T-helper 1 cell treated with Interleukin-12 subunit alpha and Interleukin-12 subunit beta and Interleukin-4 antibody, amounts not matched to agents 30 ng/mL and 1 ng/mL, for 36 hours (primary cell): ENCODE results near the gene GPAT3. TPM values are rescaled to one million over a fixed set of nuclear protein-coding genes. Genes with fewer than 3 reads are reported as not detected.
"Not testable (repeated sequence)": the region's sequence is repeated elsewhere in the genome, so short reads cannot be mapped to it uniquely, and the experiment has no call there.

ENCODE experiments used
- intact Hi-C: fragments of 100-400 bp; cut with micrococcal nuclease; formaldehyde crosslinking; loops from one replicate; pipeline ENCODE4 v1.15.1; 2024
- total RNA-seq: library from RNA; stranded (reverse); gene quantifications from 2 replicates; pipeline ENCODE4 v1.2.3, GENCODE V29; 2022

Gene GPAT3
- total RNA-seq, result 6.7 and 8.8 TPM in 2 replicates

DNA sequence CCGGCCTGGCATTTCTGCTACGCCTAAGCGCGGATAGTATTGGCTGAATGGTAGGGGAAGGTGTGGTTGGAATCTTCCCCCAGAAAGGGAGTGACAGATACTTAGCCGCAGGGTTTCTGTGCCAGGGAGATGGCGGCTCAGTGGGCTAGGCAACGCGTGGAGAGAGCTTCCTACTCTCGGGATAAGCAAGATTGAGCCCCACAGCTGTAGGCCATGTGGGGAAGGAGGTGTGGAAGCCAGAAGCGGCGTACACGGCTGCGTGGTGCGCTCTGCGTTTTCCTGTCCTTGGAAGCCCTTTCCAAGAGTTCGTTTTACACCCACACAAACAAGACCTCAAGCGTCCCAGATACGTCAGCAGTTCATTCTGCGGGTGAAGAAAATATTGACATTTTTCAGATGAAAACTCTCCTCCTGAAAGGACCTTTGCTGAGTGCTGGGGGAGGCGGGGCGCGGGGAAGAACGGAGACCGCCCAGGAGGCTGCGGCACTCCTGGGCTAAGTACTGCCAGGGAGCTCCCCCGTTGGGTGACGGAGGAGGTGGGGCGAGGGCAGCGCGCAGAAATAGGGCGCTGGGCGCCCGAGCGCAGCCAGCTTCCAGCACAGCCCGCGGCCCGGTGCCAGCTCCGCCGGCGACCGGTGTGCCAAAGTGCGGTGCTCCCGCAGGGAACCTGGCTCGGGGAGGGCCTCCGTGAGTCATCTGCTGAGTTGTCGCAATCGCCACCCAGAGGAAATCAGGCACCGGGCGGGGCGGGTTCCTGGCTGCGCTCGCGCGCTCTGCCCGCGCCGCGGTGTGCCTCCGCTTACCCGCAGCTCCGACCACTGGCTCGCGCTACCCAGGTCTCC, at the start of gene GPAT3:
Gene GPAT3 (plus strand): TSS at position 589 of the 842 bp plus-strand sequence. CDS start 515 bp downstream, outside the sequence.
- intact Hi-C loops, result loop anchor here (1.0 kb wide), 5 partner anchors 13 to 644 kb away; partner anchors contain the start of genes ABRAXAS1, HELQ and SEC31A

DNA sequence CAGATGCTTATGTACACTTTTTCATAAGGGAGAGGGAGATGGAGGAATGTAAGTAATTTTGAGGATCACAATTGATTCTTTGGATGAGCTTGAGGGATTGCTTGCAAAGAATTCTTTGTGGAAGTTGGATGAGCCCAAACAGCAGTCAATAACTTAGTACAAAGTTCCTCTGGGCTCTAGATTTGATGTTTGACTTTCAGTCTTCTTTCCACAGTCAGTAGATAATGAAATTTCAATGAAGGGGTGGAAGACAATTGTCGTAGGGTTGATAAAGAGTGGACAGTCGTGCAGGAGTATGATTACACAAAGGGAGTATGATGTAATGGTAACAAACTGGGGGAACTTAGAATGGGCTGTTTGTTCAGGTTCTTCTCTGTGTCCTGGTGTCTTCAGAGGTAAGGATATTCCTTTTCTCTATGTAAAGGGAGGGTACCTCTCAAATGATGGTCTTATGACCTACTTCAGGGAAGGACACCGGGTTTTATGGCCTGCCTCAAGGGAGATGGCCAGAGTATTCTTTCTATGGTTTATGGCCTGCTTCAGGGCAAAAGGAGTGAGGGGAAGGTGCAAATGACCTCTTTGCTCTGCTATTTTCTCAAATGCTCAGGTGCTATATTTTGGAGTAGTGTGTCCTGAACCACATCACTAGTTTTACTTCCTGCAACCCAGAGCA, 49.3 kb upstream of the GPAT3 start:
- intact Hi-C loops, result loop anchor here (10.0 kb wide), 1 partner anchor 372 kb away; the partner anchor contains the start of gene PLAC8

DNA sequence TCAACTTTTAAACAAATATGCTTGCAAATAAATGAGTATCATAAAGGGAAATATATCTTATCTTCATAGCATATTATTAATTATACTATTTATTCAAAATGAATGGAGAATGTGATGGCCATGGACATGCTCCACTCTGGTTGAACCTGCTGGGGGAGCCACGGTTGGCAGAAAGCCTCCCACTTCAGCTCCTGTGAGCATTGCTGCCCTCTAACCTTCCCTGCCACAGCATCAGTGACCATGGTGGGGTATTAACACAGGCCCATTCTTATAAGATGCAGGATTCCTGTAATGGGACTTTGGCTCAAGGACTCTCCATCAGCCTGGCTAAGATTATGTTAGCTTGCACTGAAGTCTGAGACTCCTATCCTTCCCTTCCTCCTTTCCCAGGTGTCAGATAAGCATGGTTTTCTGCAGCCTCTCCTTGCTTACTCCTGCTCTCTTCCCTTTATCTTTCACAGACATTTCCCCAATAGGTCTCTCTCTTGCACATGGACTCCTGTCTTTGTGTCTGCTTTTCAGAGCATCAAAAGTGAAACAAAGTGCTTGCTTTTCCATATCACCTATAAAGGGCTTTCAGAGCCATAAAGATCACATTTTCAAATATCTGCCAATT, 46.1 kb upstream of the GPAT3 start:
- intact Hi-C loops, result loop anchor here (10.0 kb wide), 1 partner anchor 375 kb away; the partner anchor contains the start of gene PLAC8

DNA sequence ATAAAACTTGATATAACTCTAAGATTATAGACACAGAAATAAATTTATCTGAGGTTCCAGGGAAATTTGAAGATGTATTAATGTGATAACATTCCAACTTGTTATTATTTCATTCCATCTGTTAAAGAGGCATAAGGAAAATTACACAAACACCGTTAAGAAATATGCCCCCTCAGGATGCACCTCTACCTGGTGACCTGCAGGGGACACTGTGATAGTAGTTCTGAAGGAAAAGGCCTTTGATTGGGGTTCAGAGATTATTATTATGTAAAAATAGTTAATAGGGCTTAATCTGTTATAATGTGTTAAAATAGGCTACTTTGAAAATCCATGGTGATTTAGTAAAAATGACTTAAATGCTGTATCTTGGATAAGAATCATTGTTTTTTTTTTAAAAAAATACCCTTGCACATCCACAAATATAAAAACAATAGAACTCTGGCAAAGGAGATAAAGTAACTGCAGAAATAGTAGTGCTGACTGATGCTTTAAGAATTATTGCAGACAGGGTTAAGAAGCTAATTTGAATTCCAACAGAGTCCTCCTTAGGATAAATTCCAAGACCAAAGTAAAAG, 44.9 kb upstream of the GPAT3 start:
- intact Hi-C loops, result loop anchor here (1.0 kb wide), 1 partner anchor 149 kb away; no protein-coding TSS in a partner anchor

DNA sequence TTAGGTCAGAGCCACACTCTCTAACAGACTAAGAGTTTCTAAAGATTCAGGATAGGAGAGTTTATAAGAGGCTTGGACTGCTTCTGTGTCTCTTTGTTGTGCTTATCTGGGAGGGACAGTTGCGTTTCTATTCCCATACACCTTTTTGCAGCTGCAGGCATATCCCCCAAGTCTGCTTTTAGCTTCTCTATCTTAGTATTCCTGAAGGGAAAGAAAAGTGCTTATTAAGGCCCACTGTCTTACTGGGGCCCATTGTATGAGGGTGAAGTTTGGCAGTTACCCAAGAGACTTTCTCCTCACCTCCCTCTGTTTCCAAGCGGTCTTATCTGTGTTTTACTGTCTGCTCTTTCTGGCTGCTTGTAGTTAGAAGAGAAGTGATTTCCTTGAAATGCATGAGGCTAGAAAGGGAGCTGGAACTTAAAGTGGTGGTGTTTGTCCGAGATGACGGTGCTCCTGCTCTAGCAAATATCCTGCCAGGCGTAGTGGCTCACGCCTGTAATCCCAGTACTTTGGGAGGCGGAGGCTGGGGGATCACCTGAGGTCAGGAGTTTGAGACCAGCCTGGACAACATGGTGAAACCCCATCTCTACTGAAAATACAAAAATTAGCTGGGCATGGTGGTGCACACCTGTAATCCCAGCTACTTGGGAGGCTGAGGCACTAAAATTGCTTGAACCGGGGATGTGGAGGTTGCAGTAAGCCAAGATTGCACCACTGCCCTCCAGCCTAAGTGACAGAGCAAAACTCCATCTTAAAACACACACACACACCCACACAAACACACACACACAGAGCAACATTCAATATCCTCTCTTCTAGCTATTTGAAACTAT, 39.6 kb upstream of the GPAT3 start:
- intact Hi-C loops, result not testable (repeated sequence)

DNA sequence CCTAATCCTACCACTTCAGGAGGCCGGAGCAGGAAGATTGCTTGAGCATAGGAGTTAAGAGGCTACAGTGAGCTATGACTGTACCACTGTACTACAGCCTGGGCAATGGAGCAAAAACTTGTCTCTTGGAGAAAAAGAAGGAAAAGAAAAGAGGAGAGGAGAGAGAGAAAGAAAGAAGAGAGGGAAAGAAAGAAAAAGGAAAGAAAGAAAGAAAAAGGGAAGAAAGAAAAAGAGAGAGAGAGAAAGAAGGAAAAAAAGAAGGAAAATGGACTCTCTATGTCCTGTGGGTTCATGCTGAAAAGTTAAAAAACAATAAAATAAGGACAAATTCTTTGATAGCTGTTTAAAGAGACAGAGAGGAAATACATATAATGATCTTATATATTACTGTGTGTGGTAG, 37.7 kb upstream of the GPAT3 start:
- intact Hi-C loops, result no loop called here

DNA sequence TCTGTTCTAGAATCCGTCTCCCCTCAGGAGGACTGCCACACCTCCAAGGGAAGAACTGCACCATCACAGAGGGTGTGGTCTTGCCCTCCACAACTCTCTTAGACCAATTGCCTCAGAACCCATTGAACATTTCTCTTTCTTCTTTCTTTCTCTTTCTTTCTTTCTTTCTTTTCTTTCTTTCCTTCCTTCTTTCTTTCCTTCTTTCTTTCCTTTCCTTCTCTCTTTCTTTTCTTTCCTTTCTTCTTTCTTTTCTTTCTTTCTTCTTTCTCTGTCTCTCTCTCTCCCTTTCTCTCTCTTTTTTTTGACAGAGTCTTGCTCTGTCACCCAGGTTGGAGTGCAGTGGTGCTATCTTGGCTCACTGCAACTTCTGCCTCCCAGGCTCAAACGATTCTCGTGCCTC, 34.2 kb upstream of the GPAT3 start:
- intact Hi-C loops, result not testable (repeated sequence)

DNA sequence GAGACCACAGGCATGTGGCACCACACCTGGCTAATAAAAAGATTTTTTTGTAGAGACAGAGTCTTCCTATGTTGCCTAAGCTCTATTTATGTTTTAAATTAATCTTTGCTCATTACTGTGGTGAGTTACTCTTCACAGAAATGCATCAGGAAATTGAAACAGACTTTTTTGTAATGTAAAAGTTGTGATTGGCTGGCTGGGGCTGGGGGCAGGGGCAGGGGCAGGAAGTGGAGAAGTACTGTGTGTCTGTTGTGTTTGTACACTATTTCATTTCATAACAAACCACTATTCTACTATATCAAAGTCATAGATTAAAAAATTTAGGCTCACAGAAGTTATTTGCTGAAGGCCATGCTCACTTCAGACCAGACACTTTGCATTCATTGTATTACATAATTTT, 31.9 kb upstream of the GPAT3 start:
- intact Hi-C loops, result no loop called here

DNA sequence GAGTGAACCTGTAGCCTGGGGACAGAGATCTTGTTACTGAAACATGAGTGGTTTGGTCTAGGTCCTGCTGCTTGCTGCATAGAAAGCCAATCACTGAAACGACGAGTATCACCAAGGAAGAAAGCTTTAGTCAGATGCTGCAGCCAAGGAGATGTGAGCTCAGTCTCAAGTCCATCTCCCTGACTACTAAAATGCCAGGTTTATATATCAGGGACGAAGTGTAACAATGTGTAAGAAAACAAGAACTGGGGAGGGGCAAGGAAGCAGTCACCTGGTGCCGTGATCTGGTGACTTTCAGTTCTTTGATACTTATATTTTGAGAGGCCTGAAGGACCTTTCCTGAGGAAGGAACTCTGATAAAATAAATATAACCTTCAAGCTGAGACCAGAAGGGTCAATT, 31.4 kb upstream of the GPAT3 start:
- intact Hi-C loops, result no loop called here

DNA sequence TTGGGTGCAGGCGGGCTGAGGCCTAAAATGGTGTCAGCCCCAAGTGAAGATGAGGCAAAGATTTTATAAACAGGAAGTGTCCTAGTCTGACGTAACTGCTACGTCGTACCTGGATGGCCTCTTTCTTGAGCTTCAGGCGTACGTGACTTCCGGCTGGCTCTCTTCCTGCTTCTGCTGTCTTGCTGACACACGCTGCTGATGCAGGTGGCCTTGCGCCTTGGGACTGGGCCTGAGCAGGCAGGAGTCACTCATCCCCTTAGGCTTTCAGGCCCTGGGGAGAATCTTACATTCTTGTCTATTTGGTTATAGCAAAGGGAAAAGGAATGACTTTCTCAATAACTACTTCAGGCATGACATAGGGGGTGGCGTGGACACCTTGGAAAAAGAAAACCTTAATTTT, 30.9 kb upstream of the GPAT3 start:
- intact Hi-C loops, result loop anchor here (5.0 kb wide), 1 partner anchor 752 kb away; no protein-coding TSS in a partner anchor

DNA sequence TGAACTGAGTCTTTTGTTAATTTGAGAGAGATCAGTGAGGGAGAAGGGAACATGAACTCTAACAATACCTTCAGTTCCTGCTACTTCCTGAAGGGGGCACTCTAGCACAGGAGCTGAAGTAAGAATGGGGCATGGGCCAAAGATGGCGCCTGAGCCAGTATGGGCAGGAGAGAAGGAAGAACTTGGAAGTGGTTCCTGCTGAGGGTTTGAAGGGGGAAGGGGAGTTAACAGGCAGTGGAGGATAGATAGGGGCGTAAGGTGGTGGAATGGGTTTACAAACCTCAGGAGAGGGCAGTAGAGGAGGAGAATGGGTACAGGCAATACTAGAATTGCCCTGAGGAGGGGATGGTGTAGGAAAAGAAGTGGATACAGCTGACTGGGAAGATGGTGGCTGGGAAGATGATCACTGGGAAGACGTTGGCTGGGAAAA, 26.7 kb upstream of the GPAT3 start:
- intact Hi-C loops, result loop anchor here (1.0 to 5.0 kb wide), 7 partner anchors 27 to 1020 kb away; partner anchors contain the start of gene GPAT3

DNA sequence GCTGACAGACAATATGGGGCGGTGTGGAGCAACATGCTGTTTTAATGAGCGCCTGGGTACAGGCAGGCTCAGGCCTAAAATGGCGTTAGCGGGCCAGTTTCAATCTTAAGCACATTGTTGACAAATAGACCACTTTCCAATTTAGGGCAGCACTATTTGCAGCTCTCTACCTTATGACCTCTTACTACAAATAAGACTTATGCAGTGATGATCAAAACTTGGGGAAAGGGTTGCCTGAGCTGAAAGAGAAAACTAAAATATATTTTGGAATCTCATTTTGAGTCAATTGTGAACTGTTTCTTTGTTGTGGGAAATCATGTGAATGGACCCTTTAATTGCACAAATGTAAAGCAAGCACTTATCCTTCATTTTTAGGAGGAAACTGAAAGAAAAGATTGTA, 25.5 kb upstream of the GPAT3 start:
- intact Hi-C loops, result no loop called here

DNA sequence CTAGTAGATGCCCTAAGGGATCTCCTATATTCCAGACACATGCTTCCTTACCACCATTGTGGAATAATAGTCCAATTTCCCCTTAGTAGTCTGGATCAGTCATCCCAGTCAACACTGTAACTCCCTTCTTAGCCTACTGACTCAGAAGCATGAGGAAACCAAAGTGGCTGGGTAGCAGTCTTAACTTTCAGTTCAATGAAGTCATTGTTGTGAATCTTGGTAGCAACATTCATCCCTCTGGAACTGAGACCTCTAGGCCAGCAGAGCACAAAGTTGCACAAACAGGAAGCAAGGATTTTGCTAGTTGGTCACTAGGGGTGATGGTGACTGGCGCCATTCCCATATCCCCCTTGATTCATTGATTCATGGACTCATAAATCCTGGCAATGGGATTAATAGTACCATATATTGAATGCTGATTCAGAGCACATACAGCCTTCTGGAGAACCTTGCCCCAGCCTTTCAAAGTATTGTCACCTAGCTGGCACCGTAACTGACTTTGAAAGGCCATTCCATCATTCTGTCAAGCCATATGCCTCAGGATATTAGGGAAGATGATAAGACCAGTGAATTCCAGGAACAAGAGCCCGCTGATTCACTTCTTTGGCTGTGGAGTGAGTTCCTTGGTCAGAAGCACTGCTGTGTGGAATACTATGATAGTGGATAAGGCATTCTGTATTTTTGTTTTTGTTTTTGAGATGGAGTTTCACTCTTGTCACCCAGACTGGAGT, 19.7 kb upstream of the GPAT3 start:
- intact Hi-C loops, result no loop called here

DNA sequence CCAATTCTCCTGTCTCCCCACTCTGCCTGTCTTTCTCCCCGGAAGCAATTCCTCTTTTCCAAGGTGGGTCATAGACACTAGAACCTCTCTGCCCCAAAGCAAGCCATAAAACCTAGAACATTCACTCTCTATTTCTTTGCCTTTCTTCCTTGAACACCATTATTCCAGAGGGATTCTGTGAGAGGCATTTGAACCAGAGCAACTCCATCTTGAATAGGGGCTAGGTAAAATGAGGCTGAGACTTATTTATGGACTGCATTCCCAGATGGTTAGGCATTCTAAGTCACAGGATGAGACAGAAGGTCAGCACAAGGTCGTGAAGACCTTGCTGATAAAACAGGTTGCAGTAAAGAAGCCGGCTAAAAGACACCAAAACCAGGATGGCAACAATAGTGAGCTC, 13.7 kb upstream of the GPAT3 start:
- intact Hi-C loops, result no loop called here

DNA sequence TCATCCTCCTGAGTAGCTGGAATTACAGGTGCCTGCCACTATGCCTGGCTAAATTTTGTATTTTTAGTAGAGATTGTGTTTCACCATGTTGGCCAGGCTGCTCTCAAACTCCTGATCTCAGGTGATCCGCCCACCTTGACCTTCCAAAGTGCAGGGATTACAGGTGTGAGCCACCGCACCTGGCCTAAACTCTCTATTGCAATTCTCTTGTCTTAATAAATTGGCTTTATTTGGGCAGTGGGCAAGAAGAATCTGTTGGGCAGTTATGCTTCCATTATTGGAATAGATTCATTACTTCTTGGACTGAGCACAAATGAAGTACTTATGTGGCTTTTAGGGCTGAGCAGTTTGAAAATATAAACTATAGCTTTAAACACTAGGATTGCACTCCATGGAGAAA, 8.2 kb upstream of the GPAT3 start:
- intact Hi-C loops, result no loop called here

DNA sequence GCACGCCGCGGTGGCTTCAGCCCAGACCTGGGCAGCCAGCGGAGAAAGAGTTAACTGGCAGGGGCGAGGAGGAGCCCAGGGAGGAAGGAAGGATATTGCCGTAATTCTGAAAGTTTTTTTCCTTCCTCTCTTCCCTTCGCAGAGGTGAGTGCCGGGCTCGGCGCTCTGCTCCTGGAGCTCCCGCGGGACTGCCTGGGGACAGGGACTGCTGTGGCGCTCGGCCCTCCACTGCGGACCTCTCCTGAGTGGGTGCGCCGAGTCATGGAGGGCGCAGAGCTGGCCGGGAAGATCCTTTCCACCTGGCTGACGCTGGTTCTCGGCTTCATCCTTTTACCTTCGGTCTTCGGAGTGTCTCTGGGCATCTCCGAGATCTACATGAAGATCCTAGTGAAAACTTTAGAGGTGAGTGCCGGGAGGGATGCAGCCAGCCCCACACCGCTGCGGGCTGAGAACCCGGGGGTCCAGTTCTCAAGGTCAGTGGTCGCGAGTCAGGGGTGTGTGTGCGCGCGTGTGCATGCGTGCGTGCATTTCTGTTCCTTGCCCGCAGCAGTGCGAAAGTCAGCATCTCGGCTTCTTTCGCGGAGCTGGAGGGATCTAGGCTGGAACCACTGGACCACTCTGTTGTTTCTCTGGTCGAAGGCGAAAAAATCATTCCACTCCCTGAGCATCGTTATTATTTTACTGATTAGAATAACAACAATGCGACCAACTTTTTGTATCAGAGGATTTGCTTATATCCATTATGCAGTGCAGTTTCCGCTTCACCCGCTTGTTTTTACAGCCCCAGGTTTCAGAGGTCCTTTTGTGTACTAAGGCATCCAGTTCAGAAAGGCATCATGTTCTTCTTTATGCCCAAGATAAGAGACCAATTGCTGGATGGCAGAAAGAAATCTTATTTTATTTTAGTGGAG, 709 bp downstream of the GPAT3 start:
- intact Hi-C loops, result loop anchor here (1.0 kb wide), 2 partner anchors 12 to 27 kb away; no protein-coding TSS in a partner anchor

DNA sequence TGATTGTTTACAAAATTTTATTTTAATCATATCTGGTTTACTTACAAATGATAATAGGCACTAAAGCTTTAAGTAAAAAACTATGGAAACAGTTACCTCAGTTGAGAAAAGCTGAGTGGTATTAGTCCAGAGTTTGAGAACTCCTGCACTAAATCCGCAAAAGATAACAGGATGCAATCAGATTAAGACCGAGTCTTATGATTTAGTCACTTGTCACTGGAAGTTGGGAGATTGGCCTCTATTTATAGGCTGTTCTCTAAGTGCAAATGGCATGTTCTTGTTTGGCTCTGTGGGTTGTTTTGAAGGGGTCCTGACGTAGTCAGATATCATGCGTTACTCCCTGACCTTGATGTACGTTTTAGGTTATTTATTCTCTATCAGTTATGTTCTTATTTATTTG, 6.3 kb downstream of the GPAT3 start:
- intact Hi-C loops, result no loop called here

DNA sequence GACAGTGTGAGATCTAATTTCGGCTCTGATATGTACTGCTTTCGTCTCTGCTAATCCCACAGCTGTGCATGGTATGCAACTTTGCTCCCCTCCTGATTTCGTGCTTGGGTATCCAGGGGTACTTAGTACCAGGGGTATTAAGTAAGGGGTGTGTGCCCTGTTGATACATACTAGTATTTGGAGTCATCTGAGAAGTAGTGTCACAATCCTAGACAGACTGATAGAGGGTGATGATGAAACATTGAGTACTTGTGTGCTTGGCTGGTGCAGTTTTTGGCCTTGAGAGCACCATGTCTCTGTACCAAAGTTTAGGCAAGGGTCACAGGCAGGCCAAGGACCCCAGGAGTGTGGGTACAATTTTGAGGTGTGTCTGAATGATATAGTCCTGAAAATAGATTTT, 10.9 kb downstream of the GPAT3 start:
- intact Hi-C loops, result no loop called here
